Measurements from ENCODE around the gene ALDOA. TPM values are rescaled to one million over a fixed set of nuclear protein-coding genes. Genes with fewer than 3 reads are reported as not detected.

ALDOA gene
- polyA plus RNA-seq, 3 donors: 1,202 to 1,628 (median 1,429) TPM

DNA sequence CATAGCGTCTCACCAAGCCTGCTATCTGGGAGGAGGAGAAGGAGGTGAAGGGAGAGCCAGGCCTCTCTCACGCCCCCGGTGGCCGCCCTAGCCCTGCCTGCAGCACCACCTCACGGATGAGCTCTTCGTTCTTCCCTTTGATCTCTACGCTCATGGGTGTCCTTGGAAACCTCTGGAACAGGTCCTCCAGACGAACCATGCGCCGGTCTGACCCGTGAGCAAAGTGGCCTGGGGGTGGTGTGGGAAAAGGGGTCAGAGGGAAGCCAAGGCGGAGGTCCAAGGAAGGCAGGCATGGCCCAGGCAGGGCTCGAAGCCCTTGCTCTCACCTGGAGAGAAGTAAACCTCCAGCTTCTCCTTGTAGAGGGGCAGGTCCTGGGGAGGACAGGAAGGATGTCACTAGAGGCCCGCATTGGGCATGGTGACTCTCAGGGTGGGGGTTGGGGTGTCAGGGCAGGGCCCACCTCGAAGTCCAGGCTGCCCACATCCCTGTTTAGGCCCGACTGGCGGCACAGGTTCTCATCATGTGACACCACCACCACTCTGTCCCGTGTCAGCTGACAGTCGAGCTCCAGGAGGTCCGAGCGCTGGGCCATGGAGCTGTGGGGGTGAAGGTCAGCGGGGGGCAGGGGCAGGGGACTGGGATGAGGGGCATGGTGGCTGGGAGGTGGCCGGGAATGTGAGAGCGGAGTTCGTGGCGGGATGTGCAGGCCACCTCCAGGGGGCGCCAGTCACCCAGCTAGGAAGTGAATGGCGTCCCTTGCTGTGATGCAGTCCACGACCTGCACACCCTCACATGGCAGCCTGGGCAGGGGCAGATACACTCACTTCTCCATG is 46.9 kb downstream of the ALDOA start:
- TF ChIP-seq, protein P1, sequence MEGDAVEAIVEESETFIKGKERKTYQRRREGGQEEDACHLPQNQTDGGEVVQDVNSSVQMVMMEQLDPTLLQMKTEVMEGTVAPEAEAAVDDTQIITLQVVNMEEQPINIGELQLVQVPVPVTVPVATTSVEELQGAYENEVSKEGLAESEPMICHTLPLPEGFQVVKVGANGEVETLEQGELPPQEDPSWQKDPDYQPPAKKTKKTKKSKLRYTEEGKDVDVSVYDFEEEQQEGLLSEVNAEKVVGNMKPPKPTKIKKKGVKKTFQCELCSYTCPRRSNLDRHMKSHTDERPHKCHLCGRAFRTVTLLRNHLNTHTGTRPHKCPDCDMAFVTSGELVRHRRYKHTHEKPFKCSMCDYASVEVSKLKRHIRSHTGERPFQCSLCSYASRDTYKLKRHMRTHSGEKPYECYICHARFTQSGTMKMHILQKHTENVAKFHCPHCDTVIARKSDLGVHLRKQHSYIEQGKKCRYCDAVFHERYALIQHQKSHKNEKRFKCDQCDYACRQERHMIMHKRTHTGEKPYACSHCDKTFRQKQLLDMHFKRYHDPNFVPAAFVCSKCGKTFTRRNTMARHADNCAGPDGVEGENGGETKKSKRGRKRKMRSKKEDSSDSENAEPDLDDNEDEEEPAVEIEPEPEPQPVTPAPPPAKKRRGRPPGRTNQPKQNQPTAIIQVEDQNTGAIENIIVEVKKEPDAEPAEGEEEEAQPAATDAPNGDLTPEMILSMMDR (IDR thresholded peaks at IDR 0.05): peak; percentile 68
- H3K9ac ChIP-seq (ENCODE audit: insufficient read depth, low read length, poor library complexity, severe bottlenecking): no peak overlapping the region
- no peaks in the 10 kb centered on the region for H3K4me1 ChIP-seq (ENCODE audit: control insufficient read depth in 1 of 2, insufficient read depth in 2 of 2, low read length in 2 of 2)
- H3K27ac ChIP-seq (ENCODE audit: low read depth in 1 of 2, low read length in 2 of 2): no peak overlapping the region
- H2AFZ ChIP-seq (ENCODE audit: insufficient read depth, low read depth, low read length, poor library complexity, severe bottlenecking): no peak overlapping the region
- H3K27me3 ChIP-seq (ENCODE audit: control insufficient read depth in 2 of 2, insufficient read depth in 2 of 2, low read length in 2 of 2): no peaks in the 10 kb centered on the region
- H3K4me3 Mint-ChIP-seq: no peak overlapping the region
- peak overlapping the region in 1 of 7 donors; percentile 58 for H3K27ac Mint-ChIP-seq
- intact Hi-C loops (cut with micrococcal nuclease): no loop called here
- no peak overlapping the region for H3K4me2 ChIP-seq (replicated peaks; ENCODE audit: extremely low read depth, low read length, poor library complexity, severe bottlenecking)
- H3K36me3 ChIP-seq (replicated peaks in 1 of 2; ENCODE audit: control insufficient read depth in 1 of 2, insufficient read depth in 2 of 2, low read length in 2 of 2): peaks cover 35 to 64% of the 10 kb centered on the region in 2 donors
- peaks cover 7% of the 10 kb centered on the region for H3K4me1 Mint-ChIP-seq
- H3K9me3 Mint-ChIP-seq: peaks cover 0 to 5% (median 0%) of the 10 kb centered on the region in 7 donors
- no peaks in the 10 kb centered on the region for H4K20me1 ChIP-seq (ENCODE audit: insufficient read depth, low read length)
- no peak overlapping the region for H3K4me3 ChIP-seq (replicated peaks in 1 of 3; ENCODE audit: low read depth in 2 of 3, low read length in 3 of 3)
- no peaks in the 10 kb centered on the region for H3K79me2 ChIP-seq (ENCODE audit: insufficient read depth, low read length)
- H3K36me3 Mint-ChIP-seq: peaks cover 51 to 90% of the 10 kb centered on the region in 2 donors
- no peaks in the 10 kb centered on the region for H3K9me3 ChIP-seq (replicated peaks in 1 of 2; ENCODE audit: control insufficient read depth in 1 of 2, insufficient read depth in 1 of 2, low read length in 2 of 2)
- peaks cover 0 to 1% (median 0%) of the 10 kb centered on the region in 3 donors for H3K27me3 Mint-ChIP-seq (ENCODE audit: low read depth in 3 of 3)
- peak; percentile 36 to 53 (median 37) for DNase-seq
- 92% methylated on average over 17 of the region's 29 CpGs for WGBS (ENCODE audit: insufficient coverage)

DNA sequence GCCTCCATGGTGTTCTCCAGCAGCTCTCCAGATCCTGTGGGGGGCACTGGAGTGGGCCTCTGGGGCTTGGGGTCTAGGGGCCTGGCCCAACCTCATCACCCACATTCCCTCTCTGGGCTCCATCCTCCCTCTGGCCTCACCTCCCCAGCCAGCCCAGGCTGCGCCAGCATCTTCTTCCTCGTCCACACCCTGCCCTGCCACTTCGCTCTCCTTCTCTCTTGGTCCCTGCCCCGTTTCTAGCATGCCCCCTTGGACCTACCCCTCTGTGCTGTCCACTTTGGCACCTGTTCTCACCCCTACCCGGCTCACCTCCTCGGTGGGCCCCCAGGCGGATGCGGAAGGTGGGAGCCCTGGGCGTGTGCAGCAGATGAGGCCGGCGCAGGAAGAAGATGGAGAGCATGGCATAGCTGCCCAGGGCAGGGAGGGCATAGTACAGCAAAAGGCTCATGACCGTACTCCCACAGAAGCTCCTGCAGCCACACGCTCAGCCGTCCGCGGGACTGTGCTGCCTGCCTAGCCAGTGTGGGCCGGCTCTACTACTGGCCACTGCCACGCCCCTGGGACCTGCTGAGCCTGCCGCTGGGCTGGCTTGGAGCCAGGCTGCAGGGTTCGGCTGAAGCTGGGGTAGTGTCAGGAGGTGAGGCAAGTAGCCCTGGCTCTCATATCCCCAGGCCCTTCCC is 47.6 kb downstream of the ALDOA start, which contains the start of gene GDPD3:
GDPD3 (minus strand) TSS at position 507 of the 680 bp plus-strand sequence; CDS start at position 448, 59 bp downstream.
- no peak for DNase-seq
- peaks cover 0 to 1% (median 0%) of the 10 kb centered on the region in 3 donors for H3K27me3 Mint-ChIP-seq (ENCODE audit: low read depth in 3 of 3)
- peak within 1 kb of the TSS in 1 of 7 donors; percentile 58 for H3K27ac Mint-ChIP-seq
- no peak within 1 kb of the TSS for H2AFZ ChIP-seq (ENCODE audit: insufficient read depth, low read depth, low read length, poor library complexity, severe bottlenecking)
- H3K9me3 Mint-ChIP-seq: peaks cover 0 to 5% (median 0%) of the 10 kb centered on the region in 7 donors
- TF ChIP-seq, protein P1 (IDR thresholded peaks at IDR 0.05): peak; percentile 24
- WGBS (ENCODE audit: insufficient coverage): 90% methylated on average over 17 of the region's 20 CpGs
- H3K9ac ChIP-seq (ENCODE audit: insufficient read depth, low read length, poor library complexity, severe bottlenecking): no peak within 1 kb of the TSS
- H3K9me3 ChIP-seq (replicated peaks in 1 of 2; ENCODE audit: control insufficient read depth in 1 of 2, insufficient read depth in 1 of 2, low read length in 2 of 2): no peaks in the 10 kb centered on the region
- peaks cover 7% of the 10 kb centered on the region for H3K4me1 Mint-ChIP-seq
- H4K20me1 ChIP-seq (ENCODE audit: insufficient read depth, low read length): no peaks in the 10 kb centered on the region
- no peak within 1 kb of the TSS for H3K4me2 ChIP-seq (replicated peaks; ENCODE audit: extremely low read depth, low read length, poor library complexity, severe bottlenecking)
- no peak within 1 kb of the TSS for H3K4me3 Mint-ChIP-seq
- peaks cover 38 to 64% of the 10 kb centered on the region in 2 donors for H3K36me3 ChIP-seq (replicated peaks in 1 of 2; ENCODE audit: control insufficient read depth in 1 of 2, insufficient read depth in 2 of 2, low read length in 2 of 2)
- H3K27ac ChIP-seq (ENCODE audit: low read depth in 1 of 2, low read length in 2 of 2): peak within 1 kb of the TSS in 1 of 2 donors; percentile 20
- intact Hi-C loops (cut with micrococcal nuclease): no loop called here
- peaks cover 49 to 90% of the 10 kb centered on the region in 2 donors for H3K36me3 Mint-ChIP-seq
- no peaks in the 10 kb centered on the region for H3K79me2 ChIP-seq (ENCODE audit: insufficient read depth, low read length)
- no peak within 1 kb of the TSS for H3K4me3 ChIP-seq (replicated peaks in 1 of 3; ENCODE audit: low read depth in 2 of 3, low read length in 3 of 3)
- no peaks in the 10 kb centered on the region for H3K4me1 ChIP-seq (ENCODE audit: control insufficient read depth in 1 of 2, insufficient read depth in 2 of 2, low read length in 2 of 2)
- no peaks in the 10 kb centered on the region for H3K27me3 ChIP-seq (ENCODE audit: control insufficient read depth in 2 of 2, insufficient read depth in 2 of 2, low read length in 2 of 2)

All from CD14-positive monocyte (primary cell).